GM18868 (cell line): ENCODE measurements around the gene GORASP2.

Experiments
- ATAC-seq: cut with Tn5 transposase; IDR thresholded peaks from one replicate; pipeline ENCODE4 v1.9.1; 2021; ENCODE audit warnings: mild to moderate bottlenecking, moderate library complexity; ENCODE audit not compliant: unreplicated experiment

The GORASP2 gene

DNA sequence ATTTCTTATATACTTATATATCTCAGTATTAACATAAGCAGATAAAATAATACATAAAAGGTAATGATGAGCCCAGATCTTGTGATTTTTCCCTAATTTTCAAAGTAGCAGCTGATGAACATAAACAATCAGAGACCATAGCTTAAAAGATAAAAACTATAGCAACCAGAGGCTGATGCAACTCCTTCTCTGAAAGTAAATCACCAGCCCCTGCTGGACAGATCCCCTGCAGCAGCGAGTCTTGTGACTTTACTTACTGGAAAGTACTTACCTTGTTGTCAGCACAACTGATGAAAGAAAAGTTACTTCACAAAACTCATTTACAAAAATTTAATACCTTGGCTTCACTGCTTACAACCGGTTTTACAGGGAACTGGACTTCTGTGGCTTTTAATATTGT is 67.3 kb downstream of the GORASP2 start:
- ATAC-seq: no peak

- no peak for ATAC-seq
Observed at GRCh38 chr2:170997893-170998597, 69.0 kb downstream of the GORASP2 start.

DNA sequence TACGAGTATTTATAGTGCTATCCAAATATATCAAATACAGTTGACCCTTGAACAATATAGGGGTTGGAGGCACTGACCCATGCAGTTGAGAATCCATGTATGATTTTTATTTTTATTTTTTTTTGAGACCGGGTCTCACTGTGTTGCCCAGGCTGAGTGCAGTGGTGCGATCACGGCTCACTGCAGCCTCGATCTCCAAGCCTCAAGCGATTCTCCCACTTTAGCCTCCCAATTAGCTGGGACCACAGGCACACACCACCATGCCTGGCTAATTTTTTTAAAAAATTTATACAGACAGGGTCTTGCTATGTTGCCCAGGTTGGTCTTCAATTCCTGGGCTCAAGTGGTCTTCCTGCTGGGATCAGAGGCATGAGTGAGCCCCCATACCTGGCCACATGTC is 70.6 kb downstream of the GORASP2 start:
- ATAC-seq: no peak

DNA sequence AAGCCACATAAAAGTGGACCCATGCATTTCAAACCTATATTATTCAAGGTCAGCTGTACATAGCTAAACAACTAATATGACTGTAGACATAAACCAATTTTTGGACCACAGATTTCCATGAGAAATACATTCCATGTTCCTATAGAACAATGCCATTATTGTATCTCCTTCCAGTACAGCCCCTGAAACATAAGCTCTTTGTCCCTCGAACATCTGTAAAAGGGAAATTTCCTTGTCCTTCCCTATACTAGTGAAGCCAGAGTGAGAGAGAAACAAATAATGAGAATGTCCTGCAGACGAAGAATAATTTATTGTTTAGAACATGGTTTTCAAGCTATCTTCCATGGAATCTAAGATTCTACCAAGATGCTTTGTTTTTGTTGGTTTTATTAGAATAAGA is 75.3 kb downstream of the GORASP2 start:
- ATAC-seq: no peak

DNA sequence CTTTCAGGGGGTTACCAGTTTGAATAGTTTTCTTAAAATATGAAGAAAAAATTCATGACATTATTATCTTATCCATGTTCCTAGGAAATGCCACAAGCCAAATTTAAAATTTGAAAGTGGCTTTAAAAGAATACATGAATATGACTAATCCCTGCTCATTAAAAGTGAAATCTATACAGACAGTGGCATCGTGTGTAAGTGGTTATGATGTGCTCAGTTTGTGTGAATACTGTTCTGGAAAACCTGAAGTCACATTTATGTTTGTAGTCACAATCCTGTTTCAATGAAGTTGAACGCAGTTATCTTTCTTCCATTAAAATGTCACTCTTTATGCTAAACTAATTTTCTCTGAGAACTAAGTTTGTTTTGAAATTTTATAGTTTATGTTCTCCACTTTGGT is 75.8 kb downstream of the GORASP2 start:
- no peak for ATAC-seq

DNA sequence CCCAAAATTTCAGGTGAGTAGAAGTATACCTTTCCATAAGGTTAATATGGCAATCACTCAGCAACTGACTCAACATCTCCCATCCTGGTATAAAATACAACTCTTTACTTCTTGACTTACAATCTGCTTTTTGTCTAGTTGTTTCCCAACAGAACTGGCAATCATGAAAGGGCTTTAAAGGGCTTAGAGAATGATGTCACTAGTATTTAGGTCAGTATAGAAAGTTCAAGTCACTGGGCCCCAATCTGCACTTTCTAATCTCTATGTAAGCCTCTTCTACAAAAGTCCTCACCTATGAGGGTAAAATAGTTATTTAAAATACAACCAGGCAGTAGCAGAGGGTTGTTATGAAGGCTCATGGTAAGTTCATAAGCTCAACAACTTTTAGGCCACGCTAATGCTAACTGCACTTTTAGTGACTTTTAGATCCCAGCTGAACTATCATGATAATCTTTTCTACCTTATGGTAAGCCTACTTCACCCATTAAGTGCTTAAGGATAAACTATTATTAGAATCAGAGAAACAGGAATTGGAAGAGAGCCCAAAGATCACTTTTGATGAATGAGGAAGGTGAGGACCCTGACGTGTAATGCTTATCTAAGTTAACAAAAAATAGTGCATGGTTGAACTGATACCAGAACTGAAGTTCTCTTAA is 79.6 kb downstream of the GORASP2 start:
- no peak for ATAC-seq

DNA sequence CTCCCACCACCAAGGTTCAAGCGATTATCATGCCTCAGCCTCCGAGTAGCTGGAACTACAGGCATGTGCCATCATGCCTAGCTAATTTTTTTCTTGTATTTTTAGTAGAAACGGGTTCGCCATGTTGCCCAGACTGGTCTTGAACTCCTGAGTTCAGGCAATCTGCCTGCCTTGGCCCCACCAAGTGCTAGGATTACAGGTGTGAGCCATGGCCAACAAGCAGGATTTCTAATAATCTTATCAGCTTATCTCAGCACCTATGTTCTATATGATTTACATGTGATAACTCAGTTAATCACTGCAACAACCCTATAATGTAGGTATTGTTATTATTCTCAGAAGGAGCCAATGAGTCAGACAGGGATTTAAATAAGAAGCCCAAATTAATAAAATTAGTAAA is 80.3 kb downstream of the GORASP2 start:
- no peak for ATAC-seq

GRCh38 chr2:171013851-171014250 is 84.8 kb downstream of the GORASP2 start:
- ATAC-seq: no peak

GRCh38 chr2:171016125-171016524 is 87.1 kb downstream of the GORASP2 start:
- no peak for ATAC-seq
